Endothelial cell of umbilical vein (primary cell): Measurements from ENCODE around the gene IGFBP6.

Source experiments
- EZH2 ChIP-seq: IDR thresholded peaks from 2 replicates; pipeline ENCODE4 v1.6.1; 2012; ENCODE audit warnings: borderline replicate concordance, low read depth, mild to moderate bottlenecking, moderate library complexity, low read length, inconsistent platforms; ENCODE audit not compliant: severe bottlenecking
- FOS ChIP-seq: IDR thresholded peaks from 2 replicates; pipeline ENCODE4 v1.6.1; 2011; ENCODE audit warnings: mild to moderate bottlenecking, low read length, moderate library complexity, borderline replicate concordance; ENCODE audit not compliant: insufficient read depth
- GATA2 ChIP-seq: IDR thresholded peaks from 2 replicates; pipeline ENCODE4 v1.7.0; 2011; ENCODE audit warnings: low read depth, mild to moderate bottlenecking, moderate library complexity, mixed read lengths, low read length; ENCODE audit not compliant: insufficient read length, insufficient read depth
- JUN ChIP-seq: IDR thresholded peaks from 2 replicates; pipeline ENCODE4 v1.6.1; 2011; ENCODE audit warnings: borderline replicate concordance, low read depth; ENCODE audit not compliant: insufficient read length, insufficient read depth
- MYC ChIP-seq: IDR thresholded peaks from one replicate; pipeline ENCODE4 v1.6.1; 2011; ENCODE audit warnings: mild to moderate bottlenecking, low read depth, low read length
- POLR2A ChIP-seq: IDR thresholded peaks from 2 replicates; pipeline ENCODE4 v1.6.1; 2012; ENCODE audit warnings: low read depth, mild to moderate bottlenecking, control low read depth, low read length
- POLR2AphosphoS5 ChIP-seq: IDR thresholded peaks from 2 replicates; pipeline ENCODE4 v1.6.1; 2012; ENCODE audit warnings: low read depth, mild to moderate bottlenecking, control low read depth, low read length, moderate library complexity; ENCODE audit not compliant: insufficient read depth
- TF ChIP-seq, protein P1 (sequence below), 2 donors: IDR thresholded peaks; 1 replicate in 1 of 2; 2 replicates in 1 of 2; pipeline ENCODE4 v1.5.1; 2011; ENCODE audit warnings: low read length in 2 of 2, mild to moderate bottlenecking in 2 of 2, moderate library complexity in 2 of 2, control low read depth in 1 of 2, inconsistent platforms in 1 of 2, low read depth in 1 of 2; ENCODE audit not compliant: insufficient read depth in 1 of 2; ENCODE audit errors: extremely low read depth in 1 of 2
- TF ChIP-seq, protein P2 (sequence below): IDR thresholded peaks from 2 replicates; pipeline ENCODE4 v1.6.1; 2011; ENCODE audit not compliant: insufficient read depth, insufficient read length

DNA sequence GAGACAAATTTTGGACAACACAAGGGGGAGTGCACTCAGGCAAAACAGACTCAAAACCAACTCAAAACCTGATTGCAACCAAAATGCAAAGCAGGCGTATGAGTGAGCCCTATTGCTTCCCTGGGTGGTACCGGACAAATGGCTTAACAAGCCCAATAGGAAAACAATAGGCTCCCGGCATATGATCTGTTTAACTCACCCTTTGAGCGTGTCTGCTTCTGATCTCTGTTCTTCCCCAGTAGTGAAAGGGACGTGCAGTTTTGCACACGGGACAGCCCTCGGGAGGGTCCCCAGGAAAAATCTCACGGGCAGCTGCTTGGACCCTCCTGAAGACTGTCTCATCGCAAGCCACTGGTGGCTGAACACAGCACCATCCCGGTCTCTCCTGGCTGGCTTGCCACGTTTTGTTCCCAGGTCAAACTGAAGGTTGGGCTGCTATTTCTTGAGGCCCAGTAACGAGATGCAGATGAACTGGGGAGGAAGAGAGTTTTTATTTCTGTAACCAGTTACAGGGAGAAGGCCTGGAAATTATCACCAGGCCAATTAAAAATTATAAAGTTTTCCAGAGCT, 15.8 kb downstream of the IGFBP6 start:
- TF ChIP-seq, protein P1, sequence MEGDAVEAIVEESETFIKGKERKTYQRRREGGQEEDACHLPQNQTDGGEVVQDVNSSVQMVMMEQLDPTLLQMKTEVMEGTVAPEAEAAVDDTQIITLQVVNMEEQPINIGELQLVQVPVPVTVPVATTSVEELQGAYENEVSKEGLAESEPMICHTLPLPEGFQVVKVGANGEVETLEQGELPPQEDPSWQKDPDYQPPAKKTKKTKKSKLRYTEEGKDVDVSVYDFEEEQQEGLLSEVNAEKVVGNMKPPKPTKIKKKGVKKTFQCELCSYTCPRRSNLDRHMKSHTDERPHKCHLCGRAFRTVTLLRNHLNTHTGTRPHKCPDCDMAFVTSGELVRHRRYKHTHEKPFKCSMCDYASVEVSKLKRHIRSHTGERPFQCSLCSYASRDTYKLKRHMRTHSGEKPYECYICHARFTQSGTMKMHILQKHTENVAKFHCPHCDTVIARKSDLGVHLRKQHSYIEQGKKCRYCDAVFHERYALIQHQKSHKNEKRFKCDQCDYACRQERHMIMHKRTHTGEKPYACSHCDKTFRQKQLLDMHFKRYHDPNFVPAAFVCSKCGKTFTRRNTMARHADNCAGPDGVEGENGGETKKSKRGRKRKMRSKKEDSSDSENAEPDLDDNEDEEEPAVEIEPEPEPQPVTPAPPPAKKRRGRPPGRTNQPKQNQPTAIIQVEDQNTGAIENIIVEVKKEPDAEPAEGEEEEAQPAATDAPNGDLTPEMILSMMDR (IDR thresholded peaks at IDR 0.05; ENCODE audit: extremely low read depth in 1 of 2, insufficient read depth in 1 of 2, low read depth in 1 of 2, low read length in 2 of 2): no peak
- TF ChIP-seq POLR2A (no peak), MYC (no peak), EZH2 (no peak), POLR2AphosphoS5 (no peak), FOS (no peak), GATA2 (no peak), JUN (no peak)
- TF ChIP-seq, protein P2, sequence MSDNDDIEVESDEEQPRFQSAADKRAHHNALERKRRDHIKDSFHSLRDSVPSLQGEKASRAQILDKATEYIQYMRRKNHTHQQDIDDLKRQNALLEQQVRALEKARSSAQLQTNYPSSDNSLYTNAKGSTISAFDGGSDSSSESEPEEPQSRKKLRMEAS: no peak
